GM12801 (cell line): ENCODE measurements around the gene DHRS1.
A peak's percentile ranks its signal among the peaks of the same experiment; 100 is the strongest.

ENCODE experiments used
- TF ChIP-seq, protein P1 (sequence below): IDR thresholded peaks from one replicate; pipeline ENCODE4 v1.5.1; 2011; ENCODE audit warnings: control low read depth; ENCODE audit not compliant: insufficient read length; ENCODE audit errors: extremely low read depth

DHRS1 gene

DNA sequence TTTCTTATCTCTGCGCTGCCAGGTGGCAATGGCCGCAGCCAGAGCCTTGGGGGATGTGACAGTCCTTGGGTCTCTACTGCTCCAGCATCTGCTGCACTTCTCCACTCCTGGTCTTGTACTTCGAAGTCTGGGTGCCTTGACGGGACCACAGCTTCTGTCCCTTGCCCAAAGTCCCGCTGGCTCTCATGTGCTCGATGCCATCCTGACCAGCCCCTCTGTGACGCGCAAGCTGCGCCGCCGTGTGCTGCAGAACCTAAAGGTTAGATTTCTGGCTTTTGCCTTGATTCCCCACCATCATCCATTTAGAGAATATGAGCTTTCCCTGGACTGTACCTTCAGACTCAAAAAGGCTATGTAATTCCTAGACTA, 4.4 kb upstream of the DHRS1 start:
- TF ChIP-seq, protein P1, sequence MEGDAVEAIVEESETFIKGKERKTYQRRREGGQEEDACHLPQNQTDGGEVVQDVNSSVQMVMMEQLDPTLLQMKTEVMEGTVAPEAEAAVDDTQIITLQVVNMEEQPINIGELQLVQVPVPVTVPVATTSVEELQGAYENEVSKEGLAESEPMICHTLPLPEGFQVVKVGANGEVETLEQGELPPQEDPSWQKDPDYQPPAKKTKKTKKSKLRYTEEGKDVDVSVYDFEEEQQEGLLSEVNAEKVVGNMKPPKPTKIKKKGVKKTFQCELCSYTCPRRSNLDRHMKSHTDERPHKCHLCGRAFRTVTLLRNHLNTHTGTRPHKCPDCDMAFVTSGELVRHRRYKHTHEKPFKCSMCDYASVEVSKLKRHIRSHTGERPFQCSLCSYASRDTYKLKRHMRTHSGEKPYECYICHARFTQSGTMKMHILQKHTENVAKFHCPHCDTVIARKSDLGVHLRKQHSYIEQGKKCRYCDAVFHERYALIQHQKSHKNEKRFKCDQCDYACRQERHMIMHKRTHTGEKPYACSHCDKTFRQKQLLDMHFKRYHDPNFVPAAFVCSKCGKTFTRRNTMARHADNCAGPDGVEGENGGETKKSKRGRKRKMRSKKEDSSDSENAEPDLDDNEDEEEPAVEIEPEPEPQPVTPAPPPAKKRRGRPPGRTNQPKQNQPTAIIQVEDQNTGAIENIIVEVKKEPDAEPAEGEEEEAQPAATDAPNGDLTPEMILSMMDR = no peak

DNA sequence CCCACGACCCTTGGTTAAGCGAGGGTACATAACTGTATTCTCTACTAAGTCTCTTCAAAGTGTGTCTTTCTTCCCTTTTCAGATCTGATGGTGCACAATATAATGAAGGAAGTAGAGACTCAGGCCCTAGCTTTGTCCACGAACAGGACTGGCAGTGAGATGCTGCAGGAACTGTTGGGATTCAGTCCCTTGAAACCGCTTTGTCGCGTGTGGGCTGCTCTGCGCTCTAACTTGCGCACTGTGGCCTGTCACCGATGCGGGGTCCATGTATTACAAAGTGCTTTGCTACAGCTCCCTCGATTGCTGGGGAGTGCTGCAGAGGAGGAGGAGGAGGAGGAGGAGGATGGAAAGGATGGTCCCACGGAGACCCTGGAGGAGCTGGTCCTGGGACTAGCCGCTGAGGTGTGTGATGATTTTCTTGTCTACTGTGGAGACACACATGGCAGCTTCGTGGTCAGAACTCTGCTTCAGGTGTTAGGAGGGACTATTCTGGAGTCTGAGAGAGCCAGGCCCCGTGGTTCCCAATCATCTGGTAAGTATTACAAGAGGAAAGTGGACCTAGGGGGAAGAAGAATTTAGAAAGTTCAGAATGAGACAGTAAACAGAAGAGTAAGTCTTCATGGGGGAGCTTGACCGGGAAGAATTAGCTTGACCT, 873 bp upstream of the DHRS1 start:
- TF ChIP-seq, protein P1 = no peak

DNA sequence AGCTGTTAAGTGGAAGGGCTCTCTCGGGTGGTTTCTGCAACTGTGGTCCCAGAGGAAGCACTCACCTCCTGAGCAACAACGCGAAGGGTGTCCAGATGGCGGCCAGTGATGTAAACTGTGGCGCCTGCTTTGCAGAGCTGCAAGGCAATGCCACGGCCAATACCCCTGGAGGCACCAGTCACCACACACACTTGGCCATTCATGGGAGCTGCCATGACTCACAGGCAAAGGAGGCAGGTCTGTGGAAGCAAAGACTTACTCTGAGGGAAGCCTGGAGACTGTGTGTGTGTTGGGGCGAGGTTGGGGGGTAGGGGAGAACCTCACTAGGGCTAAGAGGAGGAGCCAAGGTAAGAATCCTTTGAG, 707 bp downstream of the DHRS1 start:
- TF ChIP-seq, protein P1 = no peak

DNA sequence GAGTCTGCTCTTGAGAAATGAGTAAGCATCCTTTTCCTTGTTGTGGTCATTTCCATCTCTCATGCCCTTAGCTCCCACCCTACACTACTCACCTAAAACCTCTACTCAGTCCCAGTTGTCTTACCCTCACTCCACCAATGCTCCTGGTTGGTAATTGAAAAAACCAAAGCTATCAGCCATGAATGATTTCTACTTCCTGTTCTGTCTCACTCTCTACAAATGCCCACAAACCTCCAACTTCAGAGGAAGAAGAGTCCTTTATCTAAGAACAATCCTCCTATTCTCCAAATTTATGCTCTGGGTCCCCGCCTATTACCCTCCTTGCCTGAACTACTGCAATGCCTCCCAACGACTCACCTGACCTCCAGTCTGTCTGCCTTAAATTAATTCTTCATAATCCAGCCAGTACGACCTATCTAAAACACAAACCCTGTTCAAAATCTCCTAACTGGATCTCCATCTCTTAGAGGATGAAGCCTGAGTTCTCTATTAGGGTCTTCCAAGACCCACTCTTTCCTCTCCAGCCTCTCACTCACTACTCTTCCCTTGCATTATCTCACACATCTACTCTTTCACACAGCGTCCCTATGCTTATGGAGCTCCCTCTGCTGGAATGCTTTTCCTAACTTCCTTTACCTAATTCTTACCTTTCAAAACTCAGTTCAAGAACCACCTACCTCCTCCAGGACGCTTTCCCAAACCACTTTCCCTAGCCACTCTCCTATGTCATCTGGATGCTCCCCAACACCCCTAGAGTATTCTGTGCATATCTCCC, 2.2 kb downstream of the DHRS1 start:
- TF ChIP-seq, protein P1 = no peak

DNA sequence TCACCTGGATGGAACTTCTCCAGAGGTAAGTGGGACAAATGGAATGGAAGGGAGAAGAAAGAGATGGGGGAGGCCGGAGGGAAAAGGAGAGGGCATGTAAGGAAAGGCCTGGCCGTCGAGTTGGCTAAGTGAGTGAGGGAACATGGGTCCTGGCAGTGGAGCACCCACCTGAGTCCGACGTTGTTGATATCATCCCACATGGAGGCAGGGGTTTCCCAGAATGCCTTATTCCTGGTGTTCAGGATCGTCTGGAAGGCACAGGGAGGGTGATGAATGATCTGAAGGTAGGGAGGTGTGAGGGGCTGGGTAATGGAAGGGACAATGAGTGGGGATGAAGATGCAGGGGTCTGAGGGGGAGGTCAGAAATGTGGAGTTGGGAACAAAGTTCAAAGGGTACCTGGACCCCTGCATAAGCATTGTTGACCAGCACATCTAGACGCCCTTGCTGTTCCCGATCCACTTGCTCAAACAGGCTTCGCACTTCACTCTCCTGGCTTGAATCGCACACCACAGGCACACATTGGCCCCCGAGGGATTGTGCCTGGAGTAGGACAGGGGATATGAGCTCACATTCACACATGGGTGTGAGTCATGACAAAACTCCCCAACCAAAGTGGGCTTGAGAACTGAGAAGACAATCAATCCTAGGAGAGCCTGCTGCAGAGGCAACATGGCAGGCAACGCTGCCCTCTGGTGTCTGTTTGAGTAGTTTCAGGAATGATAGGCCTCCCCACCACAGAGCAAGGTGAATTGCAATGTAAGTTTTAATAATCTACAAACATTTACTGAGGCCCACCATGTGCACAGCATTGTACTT, 3.0 kb downstream of the DHRS1 start:
- TF ChIP-seq, protein P1 = peak; percentile 21

DNA sequence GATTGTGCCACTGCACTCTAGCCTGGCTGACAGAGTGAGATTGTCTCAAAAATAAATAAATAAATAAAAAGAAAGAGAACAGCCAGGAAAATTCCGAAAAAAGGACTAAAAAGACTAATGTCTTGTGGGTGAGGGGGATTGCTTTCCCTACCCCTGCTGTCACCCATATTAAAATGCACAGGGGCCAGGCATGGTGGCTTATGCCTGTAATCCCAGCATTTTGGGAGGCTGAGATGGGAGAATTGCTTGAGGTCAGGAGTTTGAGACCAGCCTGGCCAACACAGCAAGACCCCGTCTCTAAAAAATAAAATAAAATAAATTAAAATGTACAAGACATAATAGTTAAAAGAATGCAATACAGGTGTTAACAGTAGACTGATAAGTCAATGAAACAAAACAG, 6.1 kb downstream of the DHRS1 start:
- TF ChIP-seq, protein P1 = no peak

DNA sequence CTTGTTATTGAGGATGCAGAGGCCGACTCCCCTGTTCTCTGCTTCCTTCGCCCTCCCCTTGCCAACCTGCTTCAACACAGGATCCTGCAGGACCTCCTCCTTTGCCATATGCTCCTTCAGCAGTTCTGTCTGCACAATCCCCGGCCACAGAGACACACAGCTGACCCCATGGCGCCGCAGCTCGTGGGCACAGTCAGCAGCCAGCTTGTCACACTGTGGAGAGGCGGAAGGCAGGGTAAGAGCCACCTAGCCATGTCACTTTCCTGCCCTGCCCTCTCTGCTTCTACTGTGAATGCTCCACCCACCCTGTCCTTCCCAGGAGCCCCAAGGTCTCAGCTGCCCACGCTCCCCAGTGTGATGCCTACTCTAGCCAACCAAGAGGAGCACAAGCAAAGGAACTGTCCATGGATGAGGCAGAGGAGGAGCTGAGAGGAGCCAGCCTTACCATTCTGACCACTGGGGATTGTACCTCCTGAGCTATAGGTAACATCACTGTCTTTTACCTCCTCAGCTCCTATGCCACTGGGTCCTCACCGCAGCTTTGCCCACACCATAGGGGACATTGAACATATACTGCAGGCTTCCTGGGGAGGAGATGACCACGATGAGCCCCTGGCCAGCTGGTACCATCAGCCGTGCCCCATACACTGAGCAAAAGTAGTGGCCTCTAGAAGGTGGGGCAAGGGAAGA, 7.3 kb downstream of the DHRS1 start:
- TF ChIP-seq, protein P1 = no peak
